ENCODE data around the gene MYH11.

DNA sequence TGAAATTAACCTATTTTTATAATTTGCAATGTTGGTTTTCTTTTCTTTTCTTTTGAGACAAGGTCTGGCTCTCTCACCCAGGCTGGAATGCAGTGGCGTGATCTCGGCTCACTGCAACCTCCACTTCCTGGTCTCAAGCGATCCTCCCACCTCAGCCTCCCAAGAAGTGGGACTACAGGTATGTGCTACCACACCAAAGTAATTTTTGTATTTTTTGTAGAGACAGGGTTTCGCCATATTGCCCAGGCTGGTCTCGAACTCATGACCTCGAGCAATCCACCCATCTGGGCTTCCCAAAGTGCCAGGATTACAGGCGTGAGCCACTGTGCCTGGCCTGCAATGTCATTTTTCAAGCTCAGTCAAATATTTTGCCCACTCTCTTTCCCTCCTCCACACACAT lies 36.0 kb downstream of the MYH11 start:
- TF ChIP-seq POLR2A (IDR thresholded peaks at IDR 0.05; ENCODE audit: low read length) = no peak
- no peak for TF ChIP-seq GATA1 (IDR thresholded peaks at IDR 0.05; ENCODE audit: low read depth, low read length)
